ENCODE data around the gene SH3BGRL2. TPM values are rescaled to one million over a fixed set of nuclear protein-coding genes. Genes with fewer than 3 reads are reported as not detected.
A peak's percentile ranks its signal among the peaks of the same experiment; 100 is the strongest.

SH3BGRL2 gene
- polyA plus RNA-seq, 10 donors: 6.4 to 9.8 (median 9.2) TPM

DNA sequence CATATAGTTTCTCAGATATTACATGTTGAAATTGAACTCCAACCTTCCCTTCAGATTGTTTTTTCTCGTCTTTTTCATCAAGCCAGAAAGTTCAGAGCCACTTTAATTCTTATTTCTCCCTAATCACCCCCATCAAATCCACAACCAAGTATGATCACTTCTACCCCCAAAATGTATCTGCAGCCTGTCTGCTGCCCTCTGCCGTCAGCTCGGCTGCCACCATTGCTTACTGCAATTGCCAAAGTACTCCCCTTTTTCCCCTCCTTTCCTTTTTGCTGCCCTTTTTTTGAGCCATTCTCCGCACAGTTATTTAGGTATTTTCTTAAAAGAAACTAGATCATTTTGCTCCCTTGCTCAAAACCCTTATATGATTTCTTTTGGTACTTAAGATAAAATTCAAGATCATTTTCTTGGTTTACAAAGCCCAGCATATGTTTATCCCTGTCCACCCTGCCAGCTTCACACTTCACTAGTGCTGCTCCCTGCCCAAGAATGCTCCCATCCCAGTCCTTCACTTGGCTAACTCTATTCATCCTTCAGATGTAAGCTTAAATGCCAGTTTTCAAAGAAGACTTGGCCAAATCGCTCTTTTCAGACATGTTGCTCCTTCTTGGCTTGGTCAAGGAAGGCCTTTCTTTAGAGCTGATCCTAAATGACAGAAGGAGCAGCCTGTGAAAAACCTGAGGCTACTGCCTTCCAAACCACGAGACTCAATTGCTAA is 63.7 kb downstream of the SH3BGRL2 start:
- no peak for DNase-seq

DNA sequence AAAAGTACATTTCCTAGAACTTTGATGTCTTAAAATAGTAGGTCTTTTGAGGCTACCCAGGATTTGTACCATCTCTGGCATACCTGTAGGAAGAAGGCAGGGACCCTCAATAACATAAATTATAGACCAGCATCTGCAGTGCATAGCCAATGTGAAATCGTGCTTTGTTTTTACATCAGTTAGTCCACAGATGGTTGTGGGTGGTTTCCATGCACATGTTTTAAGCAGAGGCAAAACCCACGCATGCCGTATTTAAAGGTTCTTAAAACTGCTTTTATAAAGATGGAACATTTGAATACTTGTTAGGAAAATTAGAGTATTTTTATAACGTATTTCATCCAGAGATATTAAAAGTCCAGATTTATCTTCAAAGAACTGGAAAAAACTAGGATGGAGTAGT is 66.3 kb downstream of the SH3BGRL2 start:
- DNase-seq: no peak

DNA sequence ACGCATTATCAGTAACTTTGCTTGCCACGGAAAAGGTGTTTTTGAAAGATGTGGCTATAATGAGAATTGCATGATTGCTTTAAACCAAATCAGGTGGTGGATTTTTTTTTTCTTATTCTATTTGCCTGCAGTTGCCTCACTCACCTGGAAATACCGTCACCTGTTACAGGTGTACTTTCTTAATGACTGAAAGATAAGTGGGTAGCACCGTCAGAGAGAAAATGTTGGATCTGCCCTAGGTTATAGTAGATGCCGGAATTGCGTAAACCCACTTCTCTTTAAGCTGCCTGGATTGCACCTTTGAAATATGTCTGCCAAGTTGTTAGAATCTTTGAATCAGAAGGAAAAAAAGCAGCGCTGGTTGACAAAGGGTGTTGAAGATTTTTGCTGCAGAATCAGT is 68.5 kb downstream of the SH3BGRL2 start:
- no peak for DNase-seq

DNA sequence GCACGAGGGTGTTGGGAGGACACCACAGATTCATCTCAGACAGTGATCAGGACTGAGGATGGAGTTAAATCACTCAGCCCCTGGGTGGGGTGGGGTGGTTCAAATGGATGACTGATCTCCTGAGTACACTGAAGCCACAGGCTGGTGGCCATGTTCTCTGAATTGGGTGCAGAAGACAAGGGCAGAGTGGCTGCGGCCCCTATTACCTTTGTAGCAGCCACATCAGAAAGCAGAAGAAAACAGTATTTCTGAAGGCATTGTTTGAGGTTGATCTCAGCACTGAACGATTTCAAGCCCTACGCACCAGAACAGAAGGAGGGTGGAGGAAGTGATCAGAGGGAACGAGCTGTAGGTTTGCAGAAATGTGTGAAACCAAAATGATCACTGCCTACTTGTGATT is 71.6 kb downstream of the SH3BGRL2 start:
- DNase-seq: no peak

DNA sequence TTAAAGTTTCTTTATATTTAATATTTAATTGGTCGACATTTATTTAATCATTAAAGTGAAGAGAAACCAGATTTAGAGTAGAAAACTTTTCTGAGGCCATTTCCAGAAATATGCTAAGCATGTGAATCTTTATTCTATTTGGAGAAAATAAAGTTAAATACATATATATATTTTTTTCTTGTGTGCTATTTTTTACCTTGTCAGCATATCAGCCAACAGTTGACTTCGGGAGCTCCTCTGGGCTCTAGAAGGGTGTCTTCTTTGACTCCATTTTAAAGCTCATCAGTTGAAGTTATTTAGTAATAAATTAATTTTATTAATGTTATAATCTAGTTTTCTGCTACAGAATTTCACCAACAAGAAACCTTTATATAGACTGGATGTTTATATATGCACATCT is 73.1 kb downstream of the SH3BGRL2 start:
- DNase-seq: no peak

DNA sequence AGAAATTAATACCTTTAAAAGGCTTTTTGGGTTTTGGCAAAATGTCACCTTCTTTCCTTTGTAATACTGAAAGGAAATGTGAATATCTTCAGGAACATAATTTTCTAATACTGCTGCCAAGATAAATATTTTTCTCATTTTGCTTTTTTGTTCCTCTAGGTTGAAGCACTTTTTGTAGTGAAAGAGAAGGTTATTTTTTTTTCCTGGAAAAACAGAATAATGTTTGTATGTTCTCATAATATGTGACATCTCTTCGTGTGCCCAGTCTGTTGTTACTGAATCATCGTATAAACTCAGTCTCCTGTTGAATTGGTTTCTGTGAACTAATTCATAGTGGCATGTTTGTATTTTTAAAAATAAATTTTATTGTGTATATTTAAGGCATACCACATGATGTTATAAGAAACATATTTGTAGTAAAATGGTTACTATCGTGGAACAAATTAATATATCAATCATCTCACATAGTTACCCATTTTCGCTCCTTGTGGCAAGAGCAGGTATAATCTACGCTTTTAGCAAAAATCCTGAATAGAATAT is 74.4 kb downstream of the SH3BGRL2 start:
- DNase-seq: no peak

DNA sequence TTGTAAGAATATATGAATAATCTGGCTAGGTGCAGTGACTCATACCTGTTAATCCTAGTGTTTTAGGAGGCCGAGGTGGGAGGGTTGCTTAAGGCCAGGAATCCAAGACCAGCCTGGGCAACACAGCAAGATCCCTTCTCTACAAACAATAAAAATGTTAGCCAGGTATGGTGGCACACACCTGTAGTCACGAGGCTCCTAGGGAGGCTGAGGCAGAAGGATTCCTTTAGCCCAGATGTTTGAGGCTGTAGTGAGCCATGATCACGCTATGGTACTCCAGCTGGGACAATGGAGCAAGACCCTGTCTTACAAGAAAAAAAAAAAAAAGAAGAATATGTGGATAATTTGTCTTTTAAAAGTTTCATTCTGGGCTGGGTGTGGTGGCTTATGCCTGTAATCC is 75.4 kb downstream of the SH3BGRL2 start:
- no peak for DNase-seq

DNA sequence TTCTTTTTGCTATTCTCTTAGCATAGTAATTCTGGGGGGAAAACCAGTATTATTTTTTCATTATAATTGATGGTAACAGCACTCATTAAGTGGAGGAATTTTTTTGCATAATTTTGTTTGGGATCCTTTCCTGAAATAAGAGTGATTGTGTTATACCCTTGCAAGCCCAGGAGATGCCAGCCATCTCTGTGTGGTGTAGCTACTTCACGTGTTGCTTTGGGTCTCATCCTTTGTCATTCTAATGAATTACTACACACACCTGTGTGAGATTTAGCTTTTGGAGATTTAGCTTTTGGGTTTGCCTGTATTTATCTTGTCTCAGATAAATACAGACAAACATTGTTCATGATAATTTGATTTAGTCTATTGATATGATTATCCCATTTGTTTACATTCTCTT is 76.5 kb downstream of the SH3BGRL2 start:
- DNase-seq: no peak

DNA sequence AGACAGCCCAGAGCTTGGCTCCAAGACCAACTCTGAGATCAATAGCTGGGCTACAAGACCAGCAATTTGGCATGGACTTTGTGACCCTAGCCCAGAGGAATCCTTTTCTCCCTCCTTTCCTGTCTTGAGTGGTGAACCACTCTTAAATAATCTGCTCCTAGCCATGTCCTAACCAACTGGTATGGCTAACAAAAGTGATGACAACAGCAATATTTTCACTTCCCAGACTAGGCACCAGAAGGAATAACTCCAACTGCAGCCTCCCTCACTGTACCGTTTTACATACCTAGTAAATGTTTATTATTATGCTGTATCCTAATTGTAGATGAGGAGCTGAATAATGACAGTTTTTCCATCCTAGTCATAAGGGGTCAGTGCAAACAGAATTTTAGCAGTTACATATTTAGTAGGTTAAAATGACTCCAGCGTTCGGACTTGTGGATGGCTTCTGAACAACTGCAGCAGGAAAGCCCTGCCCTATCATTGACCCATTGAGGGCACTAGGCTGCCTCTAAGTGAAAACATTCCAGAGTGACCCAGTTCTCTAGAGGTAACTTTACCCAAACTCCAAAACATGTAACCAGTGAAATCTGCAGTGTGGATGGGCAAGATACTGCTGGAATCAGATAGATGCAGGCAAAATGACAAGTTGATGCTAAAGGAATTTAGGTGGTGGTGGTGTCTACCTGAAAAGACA is 77.1 kb downstream of the SH3BGRL2 start:
- DNase-seq: no peak

DNA sequence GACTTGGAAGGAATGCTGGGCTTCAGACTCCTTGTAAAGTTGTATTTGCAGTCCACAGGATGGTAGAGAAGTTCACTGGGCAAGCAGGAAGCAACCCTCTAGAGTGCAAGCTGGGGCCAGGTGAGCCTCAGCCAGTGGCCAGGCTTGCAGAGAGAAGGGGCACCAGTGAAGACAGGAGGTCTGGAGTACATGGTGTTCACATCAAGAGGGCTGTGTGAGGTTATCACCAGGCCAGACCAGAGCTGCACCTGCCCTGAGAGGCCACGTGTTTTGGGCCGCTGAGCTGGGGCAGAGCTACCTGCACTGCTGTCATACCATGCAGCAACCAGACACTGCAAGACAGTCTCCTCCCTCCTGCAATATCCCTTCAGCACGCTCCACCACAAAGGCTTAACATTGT is 79.0 kb downstream of the SH3BGRL2 start:
- DNase-seq: no peak

DNA sequence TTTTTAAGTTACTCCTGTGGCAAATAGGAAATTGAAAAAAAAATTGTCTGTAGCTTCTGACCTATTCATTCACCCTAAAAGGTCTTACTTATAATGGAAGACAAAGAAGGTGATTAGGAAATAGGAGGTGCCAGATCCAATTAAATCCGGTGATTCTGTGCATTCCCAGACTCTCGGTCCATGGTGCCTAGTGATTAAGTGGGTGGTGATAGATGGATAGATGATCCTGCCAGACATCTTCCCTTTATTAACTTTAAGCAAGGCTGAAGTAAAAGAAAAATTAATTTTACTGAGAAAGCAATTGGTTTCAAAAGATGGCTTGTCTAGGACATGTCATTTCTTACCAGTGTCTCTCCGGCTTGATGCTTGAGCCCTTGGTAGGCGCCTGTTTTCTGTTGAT is 80.0 kb downstream of the SH3BGRL2 start:
- no peak for DNase-seq

DNA sequence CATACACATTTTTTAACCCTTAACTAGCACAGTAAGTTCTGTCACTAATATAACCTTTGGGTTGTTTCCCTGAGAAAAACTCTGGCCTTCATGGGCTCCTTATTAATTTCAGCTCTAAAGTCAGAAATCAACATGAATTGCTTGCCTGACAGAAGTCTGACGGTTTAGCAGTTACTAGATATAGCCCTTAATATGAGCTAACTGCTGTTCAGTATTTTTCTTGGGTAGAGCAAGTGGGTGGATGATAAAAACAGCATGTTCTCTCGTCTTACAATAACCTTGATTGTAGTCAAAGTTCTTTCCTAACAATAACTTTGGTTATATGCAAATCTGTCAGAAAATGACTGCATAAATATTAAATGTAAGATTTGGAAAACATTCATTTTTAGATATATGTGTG is 81.0 kb downstream of the SH3BGRL2 start:
- DNase-seq: no peak

DNA sequence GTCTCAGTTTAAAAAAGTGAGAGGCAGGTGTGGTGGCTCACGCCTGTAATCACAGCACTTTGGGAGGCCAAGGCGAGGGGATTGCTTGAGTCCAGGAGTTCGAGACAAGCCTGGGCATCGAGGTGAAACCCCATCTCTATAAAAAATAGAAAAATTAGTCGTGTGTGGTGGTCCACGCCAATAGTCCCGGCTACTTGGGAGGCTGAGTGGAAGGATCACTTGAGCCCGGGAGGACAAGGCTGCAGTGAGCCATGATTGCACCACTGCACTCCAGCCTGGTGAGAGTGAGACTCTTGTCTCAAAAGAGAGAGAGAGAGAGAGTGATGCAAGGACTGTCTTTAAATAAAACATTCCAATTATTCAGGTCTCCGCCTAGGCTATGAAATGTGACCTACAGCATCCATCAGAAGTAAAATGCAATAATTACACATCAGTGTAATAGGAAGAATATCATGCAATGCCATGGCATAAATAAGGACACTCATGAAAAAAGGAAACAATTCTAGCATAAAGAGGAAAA is 81.5 kb downstream of the SH3BGRL2 start:
- DNase-seq: no peak

DNA sequence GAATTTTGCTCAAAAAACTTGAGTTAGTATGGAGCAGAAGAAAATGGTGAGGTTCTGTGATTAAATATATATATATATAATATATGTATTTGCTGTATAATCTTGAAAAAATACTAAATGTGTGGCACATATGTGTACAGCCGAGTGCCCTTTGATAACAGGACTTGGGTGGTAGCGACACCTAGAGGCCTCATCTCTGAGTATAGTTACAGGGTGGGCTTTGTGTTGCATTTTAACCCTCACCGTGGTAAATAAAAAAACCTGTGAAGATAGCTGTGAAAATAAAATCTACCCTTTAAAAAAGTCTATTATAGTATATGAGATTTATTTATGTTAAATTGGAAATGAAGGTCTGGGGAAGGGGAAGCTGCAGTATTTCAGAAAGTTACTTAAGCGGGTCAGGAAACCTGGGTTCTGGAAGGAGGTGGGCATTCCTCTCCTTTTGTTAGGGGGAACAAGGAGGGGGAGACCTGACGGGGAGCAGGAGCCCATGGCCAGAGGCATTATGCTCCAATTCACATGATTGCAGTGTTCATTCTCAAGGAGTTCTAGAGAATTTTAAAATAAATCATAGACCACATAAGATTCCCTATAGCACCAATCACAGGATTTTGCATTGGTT is 82.7 kb downstream of the SH3BGRL2 start:
- DNase-seq: peak; percentile 40 to 63 (median 44)

DNA sequence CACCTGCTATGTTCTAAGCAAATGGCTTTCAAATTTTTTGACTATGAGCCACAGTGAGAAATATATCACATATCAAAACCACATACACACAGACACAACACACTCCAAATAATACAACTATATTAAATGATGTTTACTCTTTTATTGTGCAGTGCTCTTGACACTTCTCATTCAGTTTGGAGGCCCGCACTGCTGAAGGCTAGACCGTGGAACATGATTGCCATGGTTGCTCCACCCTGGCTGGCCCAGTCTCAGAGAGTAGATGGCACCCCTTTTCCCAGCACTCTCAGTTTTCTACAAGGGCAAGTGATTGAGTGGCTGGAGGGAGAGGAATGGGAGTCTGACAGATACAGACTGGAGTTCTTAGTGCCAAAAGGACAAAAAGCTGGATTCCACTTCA is 86.9 kb downstream of the SH3BGRL2 start:
- no peak for DNase-seq

DNA sequence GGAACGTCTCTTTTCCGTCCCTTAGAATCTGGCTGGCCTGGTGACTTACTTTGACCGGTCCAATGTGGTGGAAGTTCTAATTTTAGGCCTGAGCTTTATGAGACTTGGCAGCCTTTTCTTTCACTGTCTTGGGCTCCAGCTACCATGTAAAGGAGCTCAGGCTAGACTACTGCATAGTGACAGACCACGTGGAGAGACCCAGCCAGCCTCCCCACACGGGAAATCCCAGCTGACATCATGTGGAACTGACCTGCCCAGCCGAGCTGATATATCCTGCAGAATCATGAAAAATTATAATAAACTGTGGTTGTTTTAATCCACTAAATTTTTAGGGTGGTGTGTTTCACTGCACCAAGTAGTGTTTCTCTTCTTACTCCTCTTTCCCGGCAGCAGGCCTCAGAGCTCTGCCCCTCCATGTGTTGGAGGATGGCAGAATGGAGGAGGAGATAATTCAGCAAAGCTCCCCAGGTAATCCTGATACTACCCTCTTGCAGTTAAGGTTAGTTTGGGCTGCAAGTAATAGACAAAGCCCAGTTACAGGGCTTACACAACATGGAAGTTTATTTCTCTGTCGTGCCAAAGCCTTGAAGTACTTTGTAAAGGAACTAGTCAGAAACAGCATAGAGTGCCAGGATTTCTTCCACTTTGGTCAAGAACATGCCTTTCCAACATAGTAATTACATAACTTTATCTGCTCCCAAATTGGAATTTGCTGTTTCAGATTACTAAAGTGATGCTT is 87.5 kb downstream of the SH3BGRL2 start:
- DNase-seq: no peak

DNA sequence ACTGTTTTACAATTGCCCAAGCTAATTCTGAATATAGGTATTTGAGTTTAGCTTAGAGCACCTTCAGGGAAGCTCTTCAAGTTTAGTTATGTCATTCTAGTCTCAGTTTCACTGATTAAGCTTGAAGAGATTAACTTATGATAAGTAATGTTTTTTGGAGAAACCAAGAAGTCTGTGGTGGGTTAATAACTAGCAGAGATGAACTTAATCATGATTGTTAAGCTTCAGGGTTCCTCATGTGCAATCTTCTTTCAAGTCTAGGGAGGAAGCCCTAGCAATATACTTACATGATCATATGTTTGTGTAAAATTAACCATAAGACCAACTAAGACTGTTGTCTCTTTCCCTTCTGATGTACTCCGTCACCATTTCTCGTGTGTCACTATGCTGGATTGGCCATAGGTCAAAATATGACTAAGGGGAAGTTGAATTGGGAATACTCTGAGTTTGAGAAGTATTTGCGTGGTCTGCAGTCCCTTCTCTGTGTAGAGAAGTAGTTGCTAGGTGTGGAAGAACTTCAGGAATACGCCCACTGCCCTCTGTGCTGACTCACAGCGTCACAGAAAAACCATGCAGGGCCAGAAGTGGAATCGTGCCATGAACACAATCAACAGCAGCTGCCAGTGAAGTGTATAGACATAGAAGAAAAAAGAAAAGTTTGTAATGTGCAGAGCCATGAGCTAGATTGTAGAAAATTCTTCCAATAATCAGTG is 88.3 kb downstream of the SH3BGRL2 start:
- DNase-seq: peak in 1 of 3 donors; percentile 8

DNA sequence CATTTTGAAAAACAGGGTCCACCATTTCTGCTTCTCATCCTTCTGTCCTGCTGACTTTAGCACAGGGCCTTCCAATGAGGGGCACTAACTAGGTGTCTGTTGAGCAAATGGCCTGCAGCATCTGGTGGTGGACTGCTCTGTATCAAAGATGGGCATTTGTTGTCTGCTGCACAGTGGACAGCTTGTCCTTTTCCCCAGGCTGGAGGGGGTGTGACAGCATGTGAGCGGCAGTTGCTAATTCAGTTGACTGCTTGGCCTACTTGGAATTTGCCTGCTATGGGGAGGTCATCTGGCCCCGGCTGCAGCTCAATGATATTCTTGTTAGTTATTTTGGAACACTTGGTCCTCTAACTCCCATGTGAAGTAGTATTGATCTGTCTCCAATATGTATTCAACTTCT is 93.7 kb downstream of the SH3BGRL2 start:
- DNase-seq: no peak

DNA sequence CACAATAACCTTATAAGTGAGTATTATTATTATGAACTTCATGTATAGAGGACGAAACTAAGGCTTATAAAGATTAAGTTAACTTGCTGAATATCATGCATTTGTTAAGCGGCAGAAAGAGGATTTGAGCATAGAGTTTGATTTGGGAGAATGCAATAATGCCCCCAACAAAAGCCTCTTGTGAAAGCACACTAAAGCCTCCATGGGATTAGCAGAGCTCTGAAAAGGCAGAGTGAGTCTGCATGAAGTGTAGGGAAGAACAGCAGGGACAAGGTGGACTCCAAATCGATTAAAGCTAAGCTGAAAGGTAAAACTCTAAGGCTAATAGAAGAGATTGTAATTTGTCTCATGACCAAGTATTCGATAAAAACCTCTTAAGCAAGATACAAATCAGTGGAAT is 100.3 kb downstream of the SH3BGRL2 start:
- no peak for DNase-seq

DNA sequence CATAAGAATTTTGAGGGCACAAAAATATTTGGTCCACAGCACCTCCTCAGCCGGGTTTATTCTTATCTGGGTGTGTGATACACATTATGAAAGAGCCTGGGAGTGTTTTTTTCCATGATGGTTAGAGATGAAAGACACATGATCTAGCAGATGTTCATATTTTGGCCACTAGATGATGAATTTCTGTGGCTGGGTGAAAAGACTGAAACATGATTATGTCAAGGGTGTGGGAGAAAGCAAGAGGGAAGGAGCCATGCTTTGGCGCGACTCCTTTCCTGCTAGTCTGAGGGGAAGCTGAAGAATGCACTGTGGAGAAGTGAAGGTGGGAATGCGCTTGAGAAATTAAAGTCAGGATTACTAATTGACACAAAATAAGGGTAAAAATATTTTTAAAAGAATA is 102.3 kb downstream of the SH3BGRL2 start:
- no peak for DNase-seq

DNA sequence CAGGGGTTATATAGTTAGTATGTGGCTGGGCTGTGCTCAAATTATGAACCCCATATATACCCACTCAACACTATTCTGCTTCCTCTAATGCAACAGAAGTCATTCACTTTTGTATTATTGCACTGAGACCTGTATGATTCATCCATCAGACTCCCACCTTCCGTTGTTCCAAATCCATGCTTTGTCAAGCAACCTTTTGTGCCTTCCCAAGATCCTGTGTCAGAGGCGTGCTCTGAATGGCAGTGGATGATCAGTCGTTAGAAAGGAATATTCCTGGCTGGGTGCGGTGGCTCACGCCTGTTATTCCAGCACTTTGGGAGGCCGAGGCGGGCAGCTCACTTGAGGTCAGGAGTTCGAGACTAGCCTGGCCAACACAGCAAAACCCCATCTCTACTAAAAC is 103.2 kb downstream of the SH3BGRL2 start:
- DNase-seq: no peak

Data from muscle of back (tissue), 11 donors.